A673 (cell line): Measurements from ENCODE around the gene BEGAIN. TPM values are rescaled to one million over a fixed set of nuclear protein-coding genes. Genes with fewer than 3 reads are reported as not detected.

Experiments used
- BruUV-seq: library from RNA; stranded (reverse); fragments of 400-500 nt; replicated peaks from 2 replicates; lab custom pipeline; 2021; lab: Mats Ljungman, UMichigan
- CTCF ChIA-PET: fragments of 300-600 bp; sonication (Branson Sonifier 250); formaldehyde crosslinking; loops from one replicate; lab custom pipeline; 2022; ENCODE audit warnings: antibody characterized with exemption; lab: Charles Lee
- POLR2A ChIA-PET: fragments of 300-600 bp; sonication (Branson Sonifier 250); formaldehyde crosslinking; loops from one replicate; lab custom pipeline; 2022; ENCODE audit warnings: antibody characterized with exemption; ENCODE audit not compliant: low non-redundant PET; lab: Charles Lee
- DNase-seq: peaks from one replicate; pipeline ENCODE4 v3.0.0-alpha.2; 2015; ENCODE audit warnings: low spot score
- H3K27ac ChIP-seq: fragments of 200-600 bp; sonication (generic); 2 replicates; pipeline ENCODE4 v1.5.1; 2016; ENCODE audit warnings: mixed run types, low read depth, mild to moderate bottlenecking, mixed read lengths, antibody characterized with exemption, low read length; ENCODE audit not compliant: poor library complexity, severe bottlenecking
- H3K27me3 ChIP-seq: fragments of 200-600 bp; sonication (generic); replicated peaks from 2 replicates; pipeline ENCODE4 v1.6.1; 2017; ENCODE audit warnings: mixed run types, low read depth, mild to moderate bottlenecking, mixed read lengths, antibody characterized with exemption, low read length; ENCODE audit not compliant: insufficient read depth, poor library complexity
- H3K36me3 ChIP-seq: fragments of 200-600 bp; sonication (generic); 2 replicates; pipeline ENCODE4 v1.6.1; 2016; ENCODE audit warnings: mixed run types, mild to moderate bottlenecking, mixed read lengths, antibody characterized with exemption, low read length; ENCODE audit not compliant: insufficient read depth, poor library complexity, severe bottlenecking
- H3K4me1 ChIP-seq: fragments of 200-600 bp; sonication (generic); 2 replicates; pipeline ENCODE4 v1.6.1; 2017; ENCODE audit warnings: mixed run types, mild to moderate bottlenecking, mixed read lengths, antibody characterized with exemption, low read length; ENCODE audit not compliant: insufficient read depth, poor library complexity, severe bottlenecking
- H3K4me3 ChIP-seq: fragments of 200-600 bp; sonication (generic); 2 replicates; pipeline ENCODE4 v1.5.1; 2016; ENCODE audit warnings: low read depth, mixed run types, mild to moderate bottlenecking, mixed read lengths, low read length; ENCODE audit not compliant: poor library complexity, severe bottlenecking
- H3K9me3 ChIP-seq: fragments of 200-600 bp; sonication (generic); 2 replicates; pipeline ENCODE4 v1.6.1; 2016; ENCODE audit warnings: mixed run types, low read depth, mild to moderate bottlenecking, mixed read lengths, antibody characterized with exemption, low read length; ENCODE audit not compliant: poor library complexity, severe bottlenecking
- EZH2 ChIP-seq: fragments of 200-600 bp; sonication (generic); IDR thresholded peaks from 2 replicates; pipeline ENCODE4 v1.6.1; 2017; ENCODE audit warnings: borderline replicate concordance, low read depth, mild to moderate bottlenecking, mixed read lengths, antibody characterized with exemption, low read length; ENCODE audit not compliant: poor library complexity, severe bottlenecking
- intact Hi-C: fragments of 100-400 bp; cut with micrococcal nuclease; formaldehyde crosslinking; loops from one replicate; pipeline ENCODE4 v1.10.0; 2022; ENCODE audit not compliant: unreplicated experiment
- total RNA-seq: library from RNA; stranded (reverse); gene quantifications from 2 replicates; pipeline ENCODE4 v1.2.3, GENCODE V29; 2021
- TF ChIP-seq, protein P1 (sequence below): fragments of 300-800, 200-600 bp; sonication (generic); conservative IDR thresholded peaks from 2 replicates; pipeline ENCODE4 v1.5.1; 2017; ENCODE audit warnings: low read depth, mild to moderate bottlenecking, antibody characterized with exemption, low read length, moderate library complexity, mixed read lengths

Gene BEGAIN
- total RNA-seq, 1 experiment from 2014 or later, result 0.84 TPM

- no peaks in the 10 kb centered on the region for H3K36me3 ChIP-seq
- TF ChIP-seq, protein P1, sequence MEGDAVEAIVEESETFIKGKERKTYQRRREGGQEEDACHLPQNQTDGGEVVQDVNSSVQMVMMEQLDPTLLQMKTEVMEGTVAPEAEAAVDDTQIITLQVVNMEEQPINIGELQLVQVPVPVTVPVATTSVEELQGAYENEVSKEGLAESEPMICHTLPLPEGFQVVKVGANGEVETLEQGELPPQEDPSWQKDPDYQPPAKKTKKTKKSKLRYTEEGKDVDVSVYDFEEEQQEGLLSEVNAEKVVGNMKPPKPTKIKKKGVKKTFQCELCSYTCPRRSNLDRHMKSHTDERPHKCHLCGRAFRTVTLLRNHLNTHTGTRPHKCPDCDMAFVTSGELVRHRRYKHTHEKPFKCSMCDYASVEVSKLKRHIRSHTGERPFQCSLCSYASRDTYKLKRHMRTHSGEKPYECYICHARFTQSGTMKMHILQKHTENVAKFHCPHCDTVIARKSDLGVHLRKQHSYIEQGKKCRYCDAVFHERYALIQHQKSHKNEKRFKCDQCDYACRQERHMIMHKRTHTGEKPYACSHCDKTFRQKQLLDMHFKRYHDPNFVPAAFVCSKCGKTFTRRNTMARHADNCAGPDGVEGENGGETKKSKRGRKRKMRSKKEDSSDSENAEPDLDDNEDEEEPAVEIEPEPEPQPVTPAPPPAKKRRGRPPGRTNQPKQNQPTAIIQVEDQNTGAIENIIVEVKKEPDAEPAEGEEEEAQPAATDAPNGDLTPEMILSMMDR, result no peak
- TF ChIP-seq EZH2, result no peak
- DNase-seq, result no peak
- H3K27ac ChIP-seq, result no peak overlapping the region
- no peak overlapping the region for H3K4me3 ChIP-seq
- no peaks in the 10 kb centered on the region for H3K9me3 ChIP-seq
- H3K4me1 ChIP-seq, result no peaks in the 10 kb centered on the region
- CTCF ChIA-PET, result no interaction called here
- intact Hi-C loops, result no loop called here
- no peaks in the 10 kb centered on the region for H3K27me3 ChIP-seq
- POLR2A ChIA-PET, result no interaction called here
- BruUV-seq, result no TSS peak
These were observed 92.6 kb downstream of the BEGAIN start for GRCh38 chr14:100494645-100495044.

DNA sequence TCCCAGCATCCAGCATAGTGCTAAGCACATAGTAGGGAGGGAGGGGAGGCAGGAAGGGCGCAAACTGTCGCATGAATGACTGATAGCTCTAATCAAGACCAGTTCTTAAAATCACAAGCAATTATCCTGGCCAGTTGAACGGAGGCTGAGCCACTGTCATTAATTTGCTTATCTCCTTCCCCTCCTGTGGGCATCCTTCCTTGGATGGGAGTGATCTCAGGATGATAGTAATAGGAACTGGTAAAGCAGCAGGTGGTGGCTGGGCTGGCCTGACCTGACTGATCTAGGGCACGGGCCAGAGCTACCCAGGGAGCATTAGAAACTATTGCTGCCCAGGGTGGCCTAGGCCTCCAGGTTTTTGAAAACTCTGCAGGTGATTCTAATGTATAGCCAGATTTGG, 97.0 kb downstream of the BEGAIN start:
- Histone ChIP-seq H3K9me3 (no peaks in the 10 kb centered on the region), H3K4me3 (no peak overlapping the region), H3K4me1 (no peaks in the 10 kb centered on the region), H3K36me3 (no peaks in the 10 kb centered on the region), H3K27ac (no peak overlapping the region), H3K27me3 (no peaks in the 10 kb centered on the region)
- no peak for DNase-seq
- BruUV-seq, result no TSS peak
- intact Hi-C loops, result no loop called here
- ChIA-PET POLR2A (no interaction called here), CTCF (no interaction called here)
- no peak for TF ChIP-seq EZH2
- TF ChIP-seq, protein P1, result no peak

DNA sequence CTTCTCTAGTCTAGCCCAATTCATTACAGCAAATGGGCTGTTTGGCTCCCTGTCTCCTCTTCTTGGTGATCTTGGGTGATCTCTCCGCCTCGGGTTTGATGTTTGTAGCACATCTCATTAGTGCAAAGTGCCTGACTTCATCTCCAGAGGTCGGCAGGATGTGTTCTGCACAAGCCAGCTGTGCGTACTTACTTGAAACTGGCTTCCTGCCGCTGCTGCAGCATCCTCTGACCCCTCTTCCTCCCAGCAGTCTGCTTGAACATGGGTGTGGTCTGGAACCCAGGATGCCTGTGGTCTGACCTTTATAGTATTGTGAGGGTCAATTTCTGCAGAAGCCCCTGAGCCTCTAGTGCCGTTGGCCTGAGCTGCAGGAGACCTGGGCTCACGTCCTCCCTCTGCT, 99.2 kb downstream of the BEGAIN start:
- ChIA-PET CTCF (no interaction called here), POLR2A (no interaction called here)
- Histone ChIP-seq H3K4me3 (no peak overlapping the region), H3K4me1 (no peaks in the 10 kb centered on the region), H3K9me3 (no peaks in the 10 kb centered on the region), H3K27ac (no peak overlapping the region), H3K36me3 (no peaks in the 10 kb centered on the region), H3K27me3 (no peaks in the 10 kb centered on the region)
- BruUV-seq, result no TSS peak
- intact Hi-C loops, result no loop called here
- TF ChIP-seq EZH2, result no peak
- TF ChIP-seq, protein P1, result no peak
- no peak for DNase-seq
